HFFc6 (cell line): ENCODE measurements around the gene PRKCH. TPM values are rescaled to one million over a fixed set of nuclear protein-coding genes. Genes with fewer than 3 reads are reported as not detected.
A peak's percentile ranks its signal among the peaks of the same experiment; 100 is the strongest.

Experiments
- DNase-seq: peaks from one replicate; pipeline ENCODE4 v3.0.0-alpha.2; 2018
- H3K27ac Mint-ChIP-seq: 2 replicates; pipeline ENCODE4 v1.8.0; 2020; ENCODE audit warnings: mild to moderate bottlenecking, mixed read lengths
- H3K27me3 Mint-ChIP-seq: 2 replicates; pipeline ENCODE4 v1.8.0; 2021; ENCODE audit warnings: mild to moderate bottlenecking, moderate library complexity, mixed read lengths; ENCODE audit not compliant: insufficient read depth
- H3K36me3 Mint-ChIP-seq: 2 replicates; pipeline ENCODE4 v1.8.0; 2021; ENCODE audit warnings: low read depth, mixed read lengths
- H3K4me1 Mint-ChIP-seq: 2 replicates; pipeline ENCODE4 v1.8.0; 2020; ENCODE audit warnings: low read depth, mixed read lengths
- H3K4me3 Mint-ChIP-seq: 2 replicates; pipeline ENCODE4 v1.8.0; 2020; ENCODE audit warnings: mild to moderate bottlenecking, moderate library complexity, mixed read lengths
- H3K9me3 Mint-ChIP-seq: 2 replicates; pipeline ENCODE4 v1.8.0; 2020; ENCODE audit warnings: mild to moderate bottlenecking, mixed read lengths
- total RNA-seq, 6 experiments: library from RNA; stranded (reverse); fragmentation: NEBNext Ultra II Directional; extraction: Animal tissue kit (Norgen Biotek cat#: 25700); gene quantifications; 2 replicates in 1 of 6; 3 replicates in 5 of 6; pipeline ENCODE4 v1.2.3, GENCODE V29; 2021
- TF ChIP-seq, protein P1 (sequence below): fragments of 200-600 bp; sonication (generic); IDR thresholded peaks from 2 replicates; pipeline ENCODE4 v1.5.0; 2021; ENCODE audit warnings: antibody characterized with exemption, mild to moderate bottlenecking

PRKCH gene
- total RNA-seq, 6 experiments from 2014 or later: 0.17 to 1.2 (median 0.35) TPM

DNA sequence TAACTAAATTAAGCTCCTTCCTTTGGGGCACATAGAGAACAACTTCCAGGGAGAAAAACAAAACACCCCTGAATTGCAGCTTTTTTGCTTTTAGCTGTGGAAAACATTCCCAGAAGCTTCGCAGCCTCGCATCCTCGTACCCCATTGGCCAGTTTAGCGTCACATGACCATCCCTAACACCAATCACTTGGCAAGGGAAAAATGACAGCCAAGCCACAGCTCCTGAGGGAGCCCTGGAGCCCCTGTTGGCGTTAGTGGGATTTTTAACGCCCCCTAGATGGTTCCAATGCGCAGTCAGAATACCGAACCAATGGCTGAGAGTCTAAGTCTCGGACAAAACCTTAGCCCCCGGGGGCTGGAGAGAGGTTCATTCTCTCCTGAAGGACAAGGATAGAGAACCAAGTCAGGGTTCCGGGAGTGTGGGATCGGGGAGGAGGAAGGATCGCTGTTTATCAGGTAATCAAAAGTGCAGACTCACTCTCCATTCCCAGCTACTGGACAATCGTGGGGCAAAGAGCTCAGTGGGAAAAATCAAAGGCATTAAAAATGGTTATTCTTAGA is 238.3 kb downstream of the PRKCH start:
- Mint-ChIP-seq H3K27ac (peak overlapping the region; percentile 96), H3K36me3 (no peaks in the 10 kb centered on the region), H3K4me1 (peaks cover 85% of the 10 kb centered on the region), H3K4me3 (no peak overlapping the region), H3K27me3 (no peaks in the 10 kb centered on the region; the same call in 1 of the 2 replicates), H3K9me3 (no peaks in the 10 kb centered on the region)
- DNase-seq: no peak
- TF ChIP-seq, protein P1, sequence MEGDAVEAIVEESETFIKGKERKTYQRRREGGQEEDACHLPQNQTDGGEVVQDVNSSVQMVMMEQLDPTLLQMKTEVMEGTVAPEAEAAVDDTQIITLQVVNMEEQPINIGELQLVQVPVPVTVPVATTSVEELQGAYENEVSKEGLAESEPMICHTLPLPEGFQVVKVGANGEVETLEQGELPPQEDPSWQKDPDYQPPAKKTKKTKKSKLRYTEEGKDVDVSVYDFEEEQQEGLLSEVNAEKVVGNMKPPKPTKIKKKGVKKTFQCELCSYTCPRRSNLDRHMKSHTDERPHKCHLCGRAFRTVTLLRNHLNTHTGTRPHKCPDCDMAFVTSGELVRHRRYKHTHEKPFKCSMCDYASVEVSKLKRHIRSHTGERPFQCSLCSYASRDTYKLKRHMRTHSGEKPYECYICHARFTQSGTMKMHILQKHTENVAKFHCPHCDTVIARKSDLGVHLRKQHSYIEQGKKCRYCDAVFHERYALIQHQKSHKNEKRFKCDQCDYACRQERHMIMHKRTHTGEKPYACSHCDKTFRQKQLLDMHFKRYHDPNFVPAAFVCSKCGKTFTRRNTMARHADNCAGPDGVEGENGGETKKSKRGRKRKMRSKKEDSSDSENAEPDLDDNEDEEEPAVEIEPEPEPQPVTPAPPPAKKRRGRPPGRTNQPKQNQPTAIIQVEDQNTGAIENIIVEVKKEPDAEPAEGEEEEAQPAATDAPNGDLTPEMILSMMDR: no peak

DNA sequence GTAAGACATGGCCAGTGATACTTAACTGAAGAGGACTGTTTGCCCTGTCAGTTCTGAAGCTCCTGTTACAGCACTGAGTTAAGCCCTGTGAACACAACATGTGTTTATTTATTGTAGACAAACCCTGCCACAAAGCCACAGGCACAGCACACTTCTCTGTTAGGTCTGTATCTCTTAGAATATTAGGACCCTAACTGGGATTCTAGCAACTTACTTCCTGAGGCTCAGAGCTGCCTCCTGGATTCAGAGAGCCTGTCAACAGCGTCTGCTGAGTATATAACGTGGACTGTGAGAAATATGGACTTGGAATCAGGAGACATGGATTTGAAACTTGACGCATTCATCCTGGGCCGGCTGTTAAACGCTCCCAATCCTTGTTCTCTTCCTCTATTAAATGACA is 238.9 kb downstream of the PRKCH start:
- no peaks in the 10 kb centered on the region; the same call in 1 of the 2 replicates for H3K27me3 Mint-ChIP-seq
- H3K4me3 Mint-ChIP-seq: no peak overlapping the region
- no peak for DNase-seq
- peaks cover 85% of the 10 kb centered on the region for H3K4me1 Mint-ChIP-seq
- peak overlapping the region; percentile 96 for H3K27ac Mint-ChIP-seq
- H3K9me3 Mint-ChIP-seq: no peaks in the 10 kb centered on the region
- TF ChIP-seq, protein P1: no peak
- no peaks in the 10 kb centered on the region for H3K36me3 Mint-ChIP-seq

DNA sequence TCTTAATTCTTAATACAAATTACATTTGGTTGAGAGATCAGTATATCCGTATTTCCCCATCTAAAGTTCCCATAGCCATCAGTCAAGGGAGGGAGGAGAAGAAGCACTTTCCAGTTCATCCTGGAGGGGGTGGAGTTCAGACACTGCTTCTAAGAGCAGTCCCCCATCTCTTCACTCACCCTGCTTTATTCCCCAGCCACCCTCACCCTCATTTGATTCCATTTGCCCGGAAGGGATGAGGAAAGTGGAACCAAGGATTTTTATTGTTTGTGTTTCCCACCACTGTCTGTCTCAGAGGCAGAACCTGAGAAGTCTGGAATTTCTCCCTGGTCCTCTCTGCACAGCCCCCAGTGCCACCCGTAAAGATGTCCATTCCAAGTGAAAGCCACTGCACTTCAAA is 239.7 kb downstream of the PRKCH start:
- Mint-ChIP-seq H3K27me3 (no peaks in the 10 kb centered on the region; the same call in 1 of the 2 replicates), H3K27ac (peak overlapping the region; percentile 96), H3K36me3 (no peaks in the 10 kb centered on the region), H3K4me3 (peak overlapping the region; percentile 78), H3K4me1 (peaks cover 85% of the 10 kb centered on the region), H3K9me3 (no peaks in the 10 kb centered on the region)
- peak; percentile 54 for DNase-seq
- TF ChIP-seq, protein P1: peak; percentile 52

DNA sequence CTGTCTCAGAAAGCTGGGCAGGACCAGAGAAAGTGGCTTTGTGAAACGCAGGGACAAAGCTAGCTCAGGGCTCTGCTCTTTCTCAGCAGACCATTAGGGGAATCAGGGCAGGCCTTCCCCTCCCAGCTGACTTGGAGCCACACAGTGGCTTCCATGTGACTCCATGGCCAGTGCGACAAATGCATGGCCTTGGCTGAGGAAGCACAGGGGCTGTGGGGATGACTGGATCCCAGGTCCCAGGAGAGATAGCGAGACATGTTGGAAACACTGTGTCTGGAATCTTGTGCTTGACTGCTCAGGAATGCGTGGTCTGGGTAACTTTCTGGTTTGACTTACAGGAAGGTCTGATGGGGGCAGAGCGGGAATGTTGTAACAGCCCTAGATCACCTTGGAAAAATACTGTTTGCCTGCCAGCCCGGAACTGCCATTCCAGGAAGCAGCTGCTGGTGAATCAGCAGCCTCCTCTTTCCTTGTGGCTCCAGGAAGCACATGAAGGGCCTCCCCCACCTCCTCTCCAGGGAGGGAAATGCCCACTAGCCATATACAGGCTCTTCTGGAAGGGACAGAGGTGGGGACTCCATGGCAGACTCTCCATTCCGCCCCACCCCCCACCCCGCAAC is 240.4 kb downstream of the PRKCH start:
- Mint-ChIP-seq H3K4me3 (peak overlapping the region; percentile 78), H3K27ac (peak overlapping the region; percentile 96), H3K27me3 (no peaks in the 10 kb centered on the region; the same call in 1 of the 2 replicates), H3K4me1 (peaks cover 86% of the 10 kb centered on the region), H3K36me3 (no peaks in the 10 kb centered on the region), H3K9me3 (no peaks in the 10 kb centered on the region)
- TF ChIP-seq, protein P1: no peak; the same call in 1 of the 2 replicates
- peak; percentile 94 for DNase-seq

DNA sequence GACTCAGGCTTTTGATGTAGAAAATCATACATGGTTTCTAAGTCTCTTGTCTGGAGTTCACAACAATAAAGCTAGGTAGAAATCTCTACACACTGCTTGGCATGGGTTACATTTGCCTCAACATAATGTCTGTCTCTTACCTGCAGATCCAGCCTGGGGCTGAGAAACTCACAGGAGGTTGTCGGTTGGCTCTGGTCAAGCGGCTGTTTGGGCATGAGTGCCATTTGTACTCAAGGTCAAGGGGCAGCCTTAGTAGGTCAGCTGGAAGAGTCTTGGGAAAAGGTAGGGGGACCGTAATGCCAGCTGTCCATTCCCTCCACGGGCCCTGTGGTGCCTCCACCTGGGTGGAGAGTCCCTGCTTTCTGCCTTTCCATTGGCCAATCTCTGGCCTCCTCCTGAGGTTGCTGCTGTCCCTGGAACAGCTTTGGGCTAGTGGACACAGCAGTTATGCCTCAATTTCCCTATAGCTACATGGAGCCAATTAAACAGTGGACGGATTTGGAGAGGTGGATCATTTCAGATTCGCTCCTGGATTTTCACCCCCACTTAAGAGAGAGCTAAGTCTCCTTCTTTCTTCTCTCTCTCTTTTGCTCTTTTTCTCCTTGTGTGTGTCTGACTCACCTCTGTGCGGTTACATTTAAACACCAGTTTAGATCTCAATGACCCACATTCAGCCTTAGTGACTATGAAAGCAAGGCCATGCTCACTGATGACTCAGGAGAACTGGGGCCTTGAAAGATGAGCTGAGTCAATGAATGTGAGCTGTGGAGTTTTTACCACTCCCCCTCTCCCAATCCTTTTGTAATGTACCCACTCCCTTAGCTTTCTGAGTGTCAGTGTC is 241.2 kb downstream of the PRKCH start:
- no peaks in the 10 kb centered on the region for H3K36me3 Mint-ChIP-seq
- no peaks in the 10 kb centered on the region for H3K9me3 Mint-ChIP-seq
- H3K4me1 Mint-ChIP-seq: peaks cover 86% of the 10 kb centered on the region
- peak overlapping the region; percentile 78 for H3K4me3 Mint-ChIP-seq
- H3K27ac Mint-ChIP-seq: peak overlapping the region; percentile 96
- TF ChIP-seq, protein P1: no peak
- H3K27me3 Mint-ChIP-seq: no peaks in the 10 kb centered on the region; the same call in 1 of the 2 replicates
- DNase-seq: peak; percentile 100
